HG03378 (cell line): Measurements from ENCODE around the gene CARMIL1.
A peak's percentile ranks its signal among the peaks of the same experiment; 100 is the strongest.

Experiments used
- ATAC-seq: cut with Tn5 transposase; IDR thresholded peaks from one replicate; pipeline ENCODE4 v1.9.1; 2021; ENCODE audit warnings: mild to moderate bottlenecking, moderate library complexity; ENCODE audit not compliant: unreplicated experiment

CARMIL1 gene

DNA sequence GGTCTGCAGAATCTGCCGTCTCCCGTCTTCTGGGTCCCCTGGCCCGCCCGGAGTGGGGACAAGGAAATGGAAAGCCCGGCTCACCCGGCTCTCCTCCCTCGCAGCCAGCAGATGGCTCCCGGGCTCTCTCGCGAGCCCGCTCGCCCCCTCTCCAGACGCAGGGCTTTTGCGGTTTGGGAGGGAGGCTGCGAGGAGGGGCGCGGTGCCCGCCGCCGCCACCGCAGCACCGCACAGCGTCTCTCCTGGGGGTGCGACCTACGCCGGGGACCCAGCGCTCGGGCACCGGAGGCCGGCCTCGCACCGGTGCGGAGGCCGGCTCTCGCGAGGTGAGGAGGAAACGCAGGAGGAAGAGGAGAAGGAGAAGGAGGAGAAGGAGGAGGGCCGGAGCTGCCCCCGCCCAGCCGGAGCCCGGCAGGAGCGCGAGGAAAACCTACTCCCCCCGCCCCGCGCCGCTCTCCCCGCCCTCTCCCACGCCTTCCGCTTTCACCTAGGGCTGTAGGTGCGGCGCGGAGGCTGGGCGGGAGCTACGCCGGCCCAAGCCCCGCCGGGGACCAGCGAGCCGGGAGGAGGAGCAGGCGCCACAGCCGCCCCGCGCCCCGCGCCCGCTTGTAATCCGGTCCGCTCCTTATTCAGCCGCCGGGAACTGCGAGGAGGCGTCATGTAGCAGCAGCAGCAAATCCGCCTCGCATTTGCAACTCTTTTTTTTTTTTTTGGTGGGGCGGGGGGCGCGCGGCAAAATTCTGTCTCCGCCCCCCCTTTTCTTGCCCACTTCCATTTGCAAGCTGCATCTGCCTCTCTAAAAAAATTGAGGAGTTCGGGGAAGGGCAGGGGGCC lies at the start of gene CARMIL1:
Gene CARMIL1, plus strand, starts transcription at position 461 of the 834 bp plus-strand sequence. CDS start 422 bp downstream, outside the sequence.
- ATAC-seq, result peak; percentile 38

DNA sequence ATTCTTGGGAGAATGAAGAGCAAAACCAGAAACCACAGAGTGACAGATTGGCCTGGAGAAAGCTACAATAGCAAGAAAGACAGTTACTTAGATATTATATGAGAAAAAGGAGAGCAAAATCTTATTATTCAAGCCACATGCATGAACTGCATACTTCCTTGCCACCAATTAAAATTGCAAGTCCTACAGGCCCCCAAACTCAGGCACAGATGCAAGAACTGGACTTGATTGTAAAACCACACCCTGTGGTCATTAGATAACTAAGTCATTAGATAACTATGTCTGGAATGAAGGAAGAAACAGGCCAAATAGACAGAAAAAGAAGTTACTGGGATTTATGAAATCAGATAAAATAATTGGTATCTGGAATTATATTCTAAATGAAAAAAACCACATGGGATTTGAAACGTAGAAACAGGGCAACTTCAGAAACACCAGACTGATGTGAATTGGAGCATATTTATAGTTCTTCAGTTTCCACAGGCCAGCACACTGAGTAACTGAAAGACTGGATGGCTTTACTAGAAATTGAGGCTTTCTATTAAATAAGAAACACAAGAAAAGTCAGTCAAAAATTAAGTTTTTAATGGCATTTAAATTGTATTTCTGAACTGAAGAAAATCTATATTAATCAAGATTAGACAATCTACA lies 49.4 kb upstream of the CARMIL1 start:
- ATAC-seq, result no peak

DNA sequence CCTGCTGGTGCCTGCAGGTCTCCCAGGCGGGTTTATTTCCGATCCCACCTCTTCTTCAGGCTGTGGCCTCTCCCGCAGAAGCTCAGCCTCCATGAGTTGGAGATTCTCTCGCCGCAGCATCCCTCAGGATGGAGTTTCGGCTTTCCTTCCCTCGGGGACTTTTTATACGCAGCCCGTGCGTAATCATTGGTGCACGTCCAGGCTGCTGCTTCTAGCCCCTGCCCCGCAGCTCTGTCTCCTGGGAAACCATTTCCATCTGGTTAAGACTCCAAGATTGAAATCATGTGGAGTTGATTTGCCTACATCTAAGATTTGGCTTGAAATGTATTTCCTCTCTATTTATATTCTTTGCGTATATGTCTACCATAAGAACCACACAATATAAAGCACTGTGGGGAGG lies 46.7 kb upstream of the CARMIL1 start:
- no peak for ATAC-seq

DNA sequence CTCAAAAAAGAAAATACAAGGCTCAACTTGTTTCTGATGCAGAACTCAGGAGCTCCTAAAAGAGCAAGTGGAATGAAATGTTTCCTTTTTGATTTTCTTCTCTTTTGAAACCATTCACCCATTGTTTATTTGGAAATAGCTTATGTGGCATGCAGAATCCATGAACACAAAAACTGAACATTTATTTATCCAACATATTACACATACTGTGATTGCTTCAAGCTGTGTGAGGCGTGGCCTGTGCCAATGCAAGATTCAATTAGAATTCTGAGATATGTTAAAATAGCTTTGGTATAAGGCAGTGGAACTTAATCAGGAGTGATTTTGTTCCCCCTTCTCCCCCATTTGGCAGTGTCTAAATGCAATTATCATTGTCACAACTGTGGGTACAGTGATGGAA lies 45.9 kb upstream of the CARMIL1 start:
- ATAC-seq, result no peak

DNA sequence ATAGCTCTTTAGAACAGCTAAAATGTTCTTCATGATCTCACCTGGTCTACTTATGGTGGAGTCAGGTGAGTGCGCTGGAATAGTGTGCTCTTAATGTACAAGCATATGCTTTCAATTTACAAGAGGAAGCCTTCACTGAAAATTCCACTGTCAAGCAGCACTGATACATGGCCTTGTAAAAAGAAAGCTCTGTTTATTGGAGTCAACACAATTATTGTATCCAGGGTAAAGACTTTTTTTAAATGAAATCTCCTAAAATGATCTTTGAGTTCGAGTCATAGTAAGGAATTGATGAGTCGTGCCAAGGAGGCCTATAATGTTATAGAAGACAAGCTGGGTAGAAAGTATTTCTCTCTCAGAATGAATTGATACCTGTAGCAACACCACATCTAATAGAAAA lies 41.6 kb upstream of the CARMIL1 start:
- ATAC-seq, result no peak

DNA sequence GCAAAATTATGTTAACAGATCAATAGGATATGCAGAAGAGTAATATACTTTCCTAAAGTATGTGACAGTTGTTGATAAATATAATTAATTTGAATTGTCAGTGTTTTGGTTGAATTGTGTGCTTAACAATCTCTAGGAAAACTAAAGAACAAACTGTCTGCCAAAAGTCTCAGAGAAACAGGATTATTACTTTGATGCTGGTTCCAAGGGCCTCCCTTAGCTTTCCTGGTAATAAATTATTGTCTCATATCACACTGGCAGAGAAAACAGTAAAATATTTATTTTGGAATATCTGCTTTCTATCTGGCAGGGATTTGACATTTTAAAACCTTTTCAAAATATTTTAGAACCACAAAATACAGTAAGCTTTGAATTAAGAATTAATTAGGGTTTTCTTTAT lies 40.1 kb upstream of the CARMIL1 start:
- no peak for ATAC-seq

DNA sequence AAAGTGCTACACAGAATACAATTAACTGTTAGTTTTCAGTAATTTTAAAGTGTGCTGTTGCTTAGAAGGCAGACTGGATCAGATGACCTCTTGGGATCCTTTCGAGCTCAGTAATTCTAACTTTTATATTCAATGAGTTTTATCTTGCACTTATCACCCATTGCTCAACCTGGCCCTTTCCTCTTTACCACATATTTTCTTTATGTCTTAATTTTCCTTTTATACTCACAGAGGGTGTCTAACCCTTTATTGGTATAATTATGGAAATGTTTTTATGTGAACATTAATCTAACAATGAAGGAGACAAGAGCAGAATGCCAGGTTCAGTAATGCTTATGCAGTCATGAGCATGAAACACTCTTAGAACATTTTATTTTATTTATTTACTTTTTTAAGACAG lies 39.7 kb upstream of the CARMIL1 start:
- ATAC-seq, result no peak

DNA sequence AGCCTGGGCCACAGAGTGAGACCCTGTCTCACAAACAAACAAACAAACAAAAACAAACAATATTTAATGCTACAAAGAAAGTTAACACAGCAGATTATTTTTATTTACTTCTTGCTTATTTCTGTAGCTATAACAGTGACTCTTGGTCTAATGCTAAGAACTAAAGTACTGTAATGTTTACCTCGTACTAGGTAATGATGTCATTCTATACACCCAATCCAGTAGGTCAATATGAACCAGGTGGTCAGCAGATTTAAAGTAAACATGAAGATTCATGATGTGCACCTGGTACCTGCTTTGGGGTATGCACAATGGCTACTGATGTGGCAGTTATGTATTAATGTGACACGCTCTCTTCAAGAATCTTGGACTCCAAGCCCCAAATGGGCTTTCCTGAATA lies 36.6 kb upstream of the CARMIL1 start:
- no peak for ATAC-seq

DNA sequence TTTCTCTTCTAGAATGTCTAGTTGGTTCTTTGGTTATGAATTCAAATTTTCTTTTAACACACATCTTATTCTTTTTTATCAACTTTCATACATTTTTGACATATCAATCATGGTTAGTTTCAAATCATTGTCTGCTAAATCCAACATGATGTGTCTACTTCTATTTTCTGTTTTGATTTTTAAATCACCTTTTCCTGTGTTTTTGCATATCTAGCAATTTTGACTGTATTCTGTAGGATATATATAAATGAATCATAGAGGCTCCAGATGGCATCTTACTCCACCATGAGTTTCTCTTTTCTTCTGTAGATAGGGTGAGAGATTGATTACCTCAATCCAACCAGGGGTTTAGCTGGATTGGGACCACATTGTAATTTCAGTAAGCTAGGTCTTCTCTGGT lies 34.3 kb upstream of the CARMIL1 start:
- no peak for ATAC-seq

DNA sequence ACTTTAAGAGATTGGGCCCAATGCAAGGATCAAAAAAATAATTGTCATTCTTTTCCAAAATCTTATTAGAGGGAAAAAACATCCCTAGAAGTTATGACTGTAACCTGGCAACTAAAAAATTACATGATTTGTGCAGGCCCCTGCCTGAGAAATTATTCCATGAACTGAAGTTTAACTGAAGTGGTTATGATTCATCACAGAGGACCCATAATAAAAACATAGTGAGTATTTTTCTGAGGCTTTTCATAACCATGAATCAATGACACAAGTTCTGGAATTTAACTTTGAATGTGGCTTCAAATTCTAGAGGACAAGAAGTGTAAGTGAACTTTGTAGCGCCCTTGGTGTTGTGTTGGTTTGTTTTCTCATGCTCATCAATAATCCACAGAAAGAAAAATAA lies 31.1 kb upstream of the CARMIL1 start:
- no peak for ATAC-seq

DNA sequence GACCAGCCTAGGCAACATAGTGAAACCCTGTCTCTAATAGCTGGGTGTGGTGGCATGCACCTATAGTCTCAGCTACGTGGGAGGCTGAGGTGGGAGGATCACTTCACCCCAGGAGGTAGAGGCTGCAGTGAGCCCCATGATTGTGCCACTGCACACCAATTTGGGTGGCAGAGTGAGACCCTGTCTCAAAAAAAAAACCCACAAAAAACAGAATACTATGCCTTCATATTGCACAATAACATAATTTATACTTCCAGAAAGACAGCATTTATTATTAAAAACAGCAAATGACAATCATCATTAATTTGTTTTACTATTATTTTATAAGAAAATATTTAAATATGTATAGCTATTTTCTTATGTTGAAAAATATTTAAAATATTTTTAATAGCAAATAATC lies 30.0 kb upstream of the CARMIL1 start:
- no peak for ATAC-seq

DNA sequence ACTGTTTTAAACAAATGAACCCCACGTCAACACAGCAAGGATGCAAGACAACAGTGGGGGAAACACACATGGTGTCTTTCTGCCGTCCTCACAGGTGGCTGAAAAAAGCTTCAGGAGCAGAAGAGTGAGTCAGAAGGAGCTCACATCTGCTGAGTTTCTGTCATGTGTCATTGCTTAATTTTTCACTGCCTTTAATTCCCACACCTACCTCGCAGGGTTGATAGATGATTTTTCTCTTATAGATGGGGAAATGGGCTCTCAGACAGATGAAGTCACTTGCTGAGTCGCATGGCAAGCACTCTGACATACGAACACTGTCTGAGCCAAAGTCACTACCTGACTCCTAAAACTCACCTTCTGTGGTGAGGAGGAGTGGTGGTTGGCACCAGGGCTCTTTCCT lies 28.3 kb upstream of the CARMIL1 start:
- ATAC-seq, result no peak

DNA sequence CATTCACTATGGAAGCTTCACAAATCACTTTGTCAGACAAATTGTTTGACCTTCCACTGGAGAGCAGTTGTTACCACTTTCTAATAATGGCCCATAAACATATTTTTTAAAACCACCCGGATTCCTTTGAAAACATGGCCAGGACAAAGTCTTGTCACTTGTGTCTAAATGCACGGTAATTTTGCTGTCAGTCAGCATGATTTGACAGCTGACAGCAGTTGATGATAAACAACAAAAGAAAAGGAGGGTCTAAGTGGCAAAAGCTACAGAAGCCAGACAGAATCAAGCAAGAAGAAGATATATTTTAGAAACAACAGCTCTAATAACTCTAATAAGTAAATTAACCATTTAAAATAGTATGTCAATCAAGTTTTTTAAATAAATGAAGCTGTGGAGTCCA lies 27.7 kb upstream of the CARMIL1 start:
- no peak for ATAC-seq

DNA sequence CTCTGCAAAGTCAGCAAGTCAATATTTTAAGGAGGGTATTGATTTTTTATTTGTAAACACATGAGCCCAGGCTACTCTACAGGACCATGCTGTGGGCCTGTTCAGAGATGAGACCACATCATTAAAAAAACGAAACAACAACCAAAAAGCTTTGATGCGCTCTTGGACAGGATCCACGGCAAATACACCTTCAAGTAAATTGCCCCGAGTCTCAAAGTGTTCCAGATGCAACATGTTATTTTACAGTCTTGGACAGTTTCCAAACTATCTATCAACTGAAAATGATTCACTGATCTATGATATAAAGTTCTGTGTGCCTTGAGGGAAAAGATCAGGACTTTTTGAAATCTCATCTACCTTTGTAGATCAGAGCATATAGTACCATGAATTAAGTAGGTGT lies 25.8 kb upstream of the CARMIL1 start:
- ATAC-seq, result no peak

DNA sequence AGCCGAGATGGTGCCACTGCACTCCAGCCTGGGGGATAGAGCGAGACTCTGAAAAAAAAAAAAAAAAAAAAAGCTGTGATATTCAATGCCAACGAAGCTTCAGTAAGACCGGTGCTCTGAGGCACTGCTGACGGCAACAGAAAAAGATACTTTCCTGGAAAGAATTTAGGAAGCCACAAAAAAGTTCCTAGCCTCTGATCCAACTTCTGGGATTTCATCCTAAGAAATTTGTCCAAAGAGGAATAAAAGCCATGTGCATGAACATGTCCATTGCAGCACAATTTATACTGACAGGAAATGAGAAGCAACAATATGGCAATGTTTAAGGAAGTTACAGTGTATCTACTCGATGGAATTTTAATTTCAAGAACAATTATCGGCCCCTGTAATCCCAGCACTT lies 24.5 kb upstream of the CARMIL1 start:
- ATAC-seq, result no peak

DNA sequence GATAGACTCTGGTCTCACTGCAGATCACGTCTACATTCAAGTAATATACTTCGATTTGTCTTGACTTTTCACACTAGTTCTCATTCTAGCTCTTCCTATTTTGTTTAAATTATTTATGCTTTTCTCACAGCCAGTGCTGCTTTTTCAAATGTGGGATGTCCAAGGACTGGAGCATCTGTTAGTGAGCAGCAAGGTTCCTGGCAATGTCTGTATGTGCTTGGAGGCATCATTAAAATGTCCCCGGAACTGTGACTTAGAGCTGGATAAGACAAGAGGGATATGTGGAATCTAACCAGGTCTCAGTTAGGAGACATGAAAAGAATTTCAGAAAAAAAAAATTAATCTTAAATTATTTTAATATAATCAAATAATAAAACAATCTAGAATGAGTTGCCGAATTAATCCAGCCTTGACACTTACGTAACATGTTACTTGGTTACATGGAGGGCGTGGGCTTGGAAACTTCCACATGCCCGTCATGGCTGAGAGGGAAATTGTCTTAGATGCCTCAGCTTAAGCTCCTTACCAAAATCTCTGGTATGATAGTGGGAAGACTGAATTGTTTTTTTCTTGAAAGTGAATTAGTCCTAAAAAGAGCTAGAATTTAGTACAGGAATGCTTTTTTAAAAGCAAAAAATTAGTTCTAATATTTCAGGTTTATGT lies 21.4 kb upstream of the CARMIL1 start:
- no peak for ATAC-seq

DNA sequence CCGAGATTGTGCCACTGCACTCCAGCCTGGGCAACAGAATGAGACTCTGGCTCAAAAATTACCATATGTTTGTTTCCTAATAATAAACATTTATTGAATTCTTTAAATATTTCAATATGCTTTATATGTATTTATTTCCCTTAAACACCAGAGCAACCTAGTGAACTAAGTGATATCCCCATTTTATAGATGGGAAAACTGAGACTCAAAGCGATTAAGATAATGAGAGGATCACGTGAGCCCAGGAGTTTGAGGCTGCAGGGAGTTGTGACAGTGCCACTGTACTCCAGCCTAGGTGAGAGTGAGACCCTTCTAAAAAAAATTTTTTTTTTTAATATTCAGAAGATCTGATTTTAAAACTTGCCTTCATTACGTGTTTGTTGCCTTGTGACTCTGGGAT lies 19.4 kb upstream of the CARMIL1 start:
- ATAC-seq, result no peak

DNA sequence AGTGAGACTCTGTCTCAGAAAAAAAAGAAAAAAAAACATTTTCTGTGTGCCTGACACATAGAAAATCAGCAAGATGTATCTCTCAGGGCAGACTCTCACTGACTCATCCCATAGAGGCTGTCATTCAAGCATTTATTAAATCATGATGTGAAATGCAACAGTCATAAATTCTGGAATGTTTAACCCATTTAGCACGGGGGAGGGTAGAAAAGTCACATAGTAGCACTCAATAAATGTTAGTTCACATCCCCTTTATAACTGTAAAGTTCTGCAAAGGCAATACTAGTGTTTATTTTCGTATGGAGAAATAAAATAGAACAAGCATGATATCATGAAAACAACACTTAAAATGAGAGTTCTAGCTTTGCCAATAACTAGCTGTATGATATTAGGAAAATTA lies 15.5 kb upstream of the CARMIL1 start:
- ATAC-seq, result no peak

DNA sequence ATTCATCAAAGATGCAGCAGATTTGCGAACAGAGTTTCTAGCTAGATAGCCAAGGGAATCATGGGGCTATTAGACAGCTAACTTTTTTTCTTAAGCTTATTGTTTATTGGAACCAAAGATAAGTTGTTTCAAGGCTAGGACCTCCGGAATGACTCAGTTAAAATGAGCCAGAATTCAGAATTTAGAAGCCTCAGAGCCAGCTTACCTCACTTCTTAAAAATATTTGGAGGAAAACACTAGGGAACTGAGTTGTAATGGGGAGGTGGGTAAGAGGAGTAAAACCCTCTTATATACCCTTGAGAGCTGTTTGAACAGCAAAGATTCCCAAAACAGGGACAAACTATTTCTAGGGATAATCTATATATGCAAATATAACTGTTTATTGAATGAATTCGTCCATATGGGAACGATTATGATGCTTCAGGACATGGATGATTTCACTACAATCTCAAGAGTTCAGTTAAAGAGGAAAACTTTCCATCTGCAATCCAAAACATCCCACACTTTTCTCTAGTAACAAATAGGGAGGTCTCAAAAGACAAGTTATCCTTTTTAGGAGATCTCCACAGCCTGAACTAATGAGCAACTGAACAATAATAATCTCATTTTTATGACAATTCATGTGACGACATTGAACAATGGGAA lies 12.6 kb upstream of the CARMIL1 start:
- ATAC-seq, result no peak

DNA sequence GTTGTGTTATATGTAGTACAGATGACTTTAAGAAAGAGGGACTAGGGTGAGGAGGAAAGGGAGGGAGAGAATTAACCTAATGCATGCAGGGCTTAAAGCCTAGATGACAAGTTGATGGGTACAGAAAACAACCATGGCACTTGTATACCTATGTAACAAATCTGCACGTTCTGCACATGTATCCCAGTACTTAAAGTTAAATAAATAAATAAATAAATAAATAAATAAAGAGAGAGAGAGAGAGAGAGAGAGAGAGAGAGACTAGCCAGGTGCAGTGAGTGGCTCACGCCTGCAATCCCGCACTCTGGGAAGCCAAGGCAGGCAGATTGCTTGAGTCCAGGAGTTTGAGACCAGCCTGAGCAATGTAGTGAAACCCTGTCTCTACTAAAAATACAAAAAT lies 11.5 kb upstream of the CARMIL1 start:
- ATAC-seq, result no peak

DNA sequence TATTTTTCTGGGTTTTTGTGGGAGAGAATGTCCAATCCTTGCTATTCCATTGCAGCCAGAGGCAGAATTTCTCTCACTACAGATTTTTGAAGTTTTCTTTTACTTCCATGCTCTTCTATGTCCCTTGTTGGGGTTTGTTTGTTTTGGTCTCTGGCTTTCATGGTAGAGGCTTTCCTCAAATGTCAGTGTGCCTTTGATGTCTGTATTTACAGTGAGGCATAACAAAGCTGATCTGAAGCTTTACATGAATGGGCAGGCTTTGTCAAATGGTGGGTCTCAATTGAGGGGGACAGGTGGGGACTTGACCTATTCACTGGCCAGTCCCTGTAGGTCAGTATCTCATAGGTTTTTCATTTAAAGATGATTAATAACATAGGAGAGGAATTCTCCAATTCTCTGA lies 8.6 kb upstream of the CARMIL1 start:
- no peak for ATAC-seq

DNA sequence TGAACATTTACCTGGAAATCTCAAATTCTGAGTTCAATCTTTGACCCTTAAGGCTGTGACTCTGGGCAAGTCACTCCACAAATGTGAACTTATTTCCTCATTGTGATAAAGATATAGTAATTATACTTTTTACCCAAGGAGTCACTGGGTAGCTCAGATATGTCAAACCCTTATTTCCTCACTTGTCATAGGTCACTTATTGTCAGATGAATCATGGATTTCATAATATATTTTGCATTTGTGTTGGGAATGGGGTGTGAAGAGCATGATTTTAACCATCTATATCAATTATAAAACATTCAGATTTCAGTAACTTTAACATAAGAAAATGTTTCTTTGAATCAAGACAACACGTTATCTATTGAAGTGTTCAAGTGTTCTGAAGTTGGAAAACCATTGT lies 3.7 kb upstream of the CARMIL1 start:
- ATAC-seq, result no peak
